HG03196 (cell line): Measurements from ENCODE around the gene RSRP1.
"Not testable (repeated sequence)": the region's sequence is repeated elsewhere in the genome, so short reads cannot be mapped to it uniquely, and the experiment has no call there.

ENCODE experiments used
- ATAC-seq: cut with Tn5 transposase; IDR thresholded peaks from one replicate; pipeline ENCODE4 v1.9.1; 2021; ENCODE audit not compliant: unreplicated experiment

RSRP1 gene, protein sequence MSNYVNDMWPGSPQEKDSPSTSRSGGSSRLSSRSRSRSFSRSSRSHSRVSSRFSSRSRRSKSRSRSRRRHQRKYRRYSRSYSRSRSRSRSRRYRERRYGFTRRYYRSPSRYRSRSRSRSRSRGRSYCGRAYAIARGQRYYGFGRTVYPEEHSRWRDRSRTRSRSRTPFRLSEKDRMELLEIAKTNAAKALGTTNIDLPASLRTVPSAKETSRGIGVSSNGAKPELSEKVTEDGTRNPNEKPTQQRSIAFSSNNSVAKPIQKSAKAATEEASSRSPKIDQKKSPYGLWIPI

DNA sequence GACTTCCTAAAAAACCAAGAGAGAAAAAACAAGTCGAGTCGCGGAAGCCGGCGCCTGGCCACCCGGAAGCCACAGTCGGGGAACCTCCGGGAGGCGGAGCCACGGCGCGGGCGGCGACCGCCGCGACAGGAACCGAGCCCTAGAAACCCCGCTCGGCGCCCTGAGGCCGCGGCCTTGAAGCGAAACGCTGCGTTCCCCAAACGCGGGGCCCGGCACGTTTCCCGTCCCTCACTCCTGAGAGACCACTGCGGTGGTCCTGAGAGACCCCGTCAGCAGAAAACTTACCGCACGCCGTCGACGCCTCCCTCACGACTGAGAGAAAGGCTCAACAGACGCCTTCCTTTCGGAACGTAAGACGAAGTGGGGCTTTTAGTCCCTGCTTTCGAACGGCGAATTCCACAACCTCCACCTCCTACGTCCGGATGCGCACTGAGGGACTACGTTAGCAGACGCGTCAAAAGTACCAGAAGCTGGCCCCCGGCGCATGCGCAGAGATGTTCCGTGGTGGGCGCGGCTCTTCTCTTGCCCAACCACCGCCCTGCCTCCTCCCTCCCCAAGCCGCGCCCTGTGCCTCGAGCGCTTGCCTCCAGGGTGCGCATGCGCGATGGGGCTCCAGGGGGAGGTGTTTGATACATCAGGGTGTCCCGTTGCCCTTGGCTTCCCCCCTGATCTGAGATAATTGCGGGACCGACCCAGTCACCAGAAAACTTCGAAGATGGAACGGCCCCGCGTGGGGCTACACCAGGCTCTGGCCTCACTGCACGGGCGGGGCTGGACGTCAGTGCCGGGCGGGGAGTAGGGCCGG, at the start of gene RSRP1:
Gene RSRP1, minus strand, starts transcription at position 431 of the 805 bp plus-strand sequence. CDS start 491 bp downstream, outside the sequence.
- ATAC-seq, result peak; percentile 85

DNA sequence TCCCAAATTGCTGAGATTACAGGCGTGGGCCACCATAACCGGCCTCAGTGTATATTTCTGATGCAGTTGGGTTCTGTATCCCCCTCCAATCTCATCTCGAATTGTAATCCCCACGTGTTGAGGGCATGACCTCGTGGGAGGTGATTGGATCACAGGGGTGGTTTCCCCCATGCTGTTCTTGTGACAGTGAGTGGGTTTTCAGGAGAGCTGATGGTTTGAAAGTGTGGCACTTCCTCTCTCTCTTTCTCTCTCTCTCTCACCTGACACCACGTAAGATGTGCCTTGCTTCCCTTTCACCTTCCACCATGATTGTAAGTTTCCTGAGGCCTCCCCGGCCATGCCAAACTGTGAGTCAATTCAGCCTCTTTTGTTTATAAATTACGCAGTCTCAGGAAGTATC, 49.2 kb upstream of the RSRP1 start:
- not testable (repeated sequence) for ATAC-seq

DNA sequence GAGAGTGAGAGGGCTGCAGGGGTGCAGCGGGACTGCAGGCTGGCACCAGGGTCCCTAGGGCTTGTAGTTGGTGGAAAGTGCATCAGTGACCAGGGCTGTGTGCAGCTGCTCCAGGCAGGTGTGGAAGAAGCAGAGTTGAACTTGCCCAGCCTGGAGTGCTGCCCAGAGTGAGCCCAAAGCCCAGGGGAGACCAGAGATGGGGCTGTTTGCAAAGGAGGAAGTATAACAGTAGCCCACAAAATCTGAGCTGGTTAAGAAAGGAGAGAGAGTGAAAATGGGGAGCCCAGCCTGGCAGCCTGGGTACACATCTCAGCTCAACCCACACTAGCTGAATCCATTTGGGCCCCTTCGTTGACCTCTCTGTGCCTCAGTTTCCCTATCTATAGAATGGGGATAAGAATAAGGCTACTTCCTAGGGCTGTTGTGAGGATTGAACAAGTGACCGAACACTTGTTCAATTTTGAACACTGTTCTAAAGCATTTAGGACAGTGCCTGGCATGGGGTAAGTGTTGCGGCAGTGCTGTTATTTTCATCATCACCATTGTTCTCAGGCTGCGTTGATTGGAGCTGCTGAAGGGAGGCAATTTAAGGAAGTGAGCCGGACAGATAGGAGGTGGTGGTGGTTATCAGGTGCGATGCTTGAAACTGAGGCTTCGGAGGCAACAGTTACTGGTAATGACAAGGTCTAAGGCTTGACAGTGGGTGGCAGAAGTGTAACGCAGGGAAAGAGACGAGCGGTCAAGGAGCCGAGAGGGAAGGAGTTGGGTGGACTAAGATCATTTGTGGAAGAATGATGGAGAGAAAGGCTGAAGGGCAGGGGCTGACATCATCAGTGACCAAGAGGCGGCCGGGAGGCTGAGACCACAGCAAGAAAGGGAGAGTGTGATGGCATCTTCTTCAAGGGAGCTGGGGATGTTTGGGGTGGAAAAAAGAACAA, 47.9 kb upstream of the RSRP1 start:
- not testable (repeated sequence) for ATAC-seq

DNA sequence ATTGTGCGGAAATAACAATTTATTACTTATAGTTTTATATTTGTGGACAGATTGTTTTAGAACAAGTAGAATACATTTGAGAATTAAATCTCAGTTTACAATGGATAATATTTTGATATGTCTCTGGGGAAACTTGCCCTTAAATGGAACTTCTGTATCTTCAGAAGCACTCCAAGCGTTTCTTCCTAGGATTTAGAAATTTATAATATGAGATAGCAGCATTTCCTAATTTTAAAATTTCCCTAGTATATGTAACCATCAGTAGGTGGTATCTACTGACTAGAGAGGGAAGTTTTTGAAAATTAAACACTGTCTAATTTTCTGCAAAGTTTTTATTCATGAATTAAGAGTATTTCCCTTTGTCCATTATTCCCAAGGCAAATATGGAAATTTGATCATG, 46.2 kb upstream of the RSRP1 start:
- ATAC-seq, result not testable (repeated sequence)

DNA sequence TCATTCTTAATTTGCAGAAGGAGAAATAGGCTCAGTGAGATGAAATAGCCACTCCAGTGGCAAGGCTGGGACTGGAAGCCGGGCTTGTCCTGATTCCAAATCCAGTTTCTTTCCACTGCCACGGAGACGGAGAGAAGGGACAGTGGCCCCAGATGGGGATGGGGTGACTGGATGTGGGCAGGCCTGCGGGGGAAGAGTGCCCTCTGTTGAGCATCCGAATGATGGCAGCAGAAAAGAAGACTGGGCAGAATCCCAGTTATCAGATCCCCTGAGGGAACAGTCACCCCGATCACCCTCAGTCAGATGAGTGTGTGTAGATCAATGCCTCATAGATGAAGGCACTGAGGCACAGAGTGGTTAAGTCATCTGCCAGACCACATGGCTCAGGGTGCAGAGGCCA, 42.8 kb upstream of the RSRP1 start:
- not testable (repeated sequence) for ATAC-seq

DNA sequence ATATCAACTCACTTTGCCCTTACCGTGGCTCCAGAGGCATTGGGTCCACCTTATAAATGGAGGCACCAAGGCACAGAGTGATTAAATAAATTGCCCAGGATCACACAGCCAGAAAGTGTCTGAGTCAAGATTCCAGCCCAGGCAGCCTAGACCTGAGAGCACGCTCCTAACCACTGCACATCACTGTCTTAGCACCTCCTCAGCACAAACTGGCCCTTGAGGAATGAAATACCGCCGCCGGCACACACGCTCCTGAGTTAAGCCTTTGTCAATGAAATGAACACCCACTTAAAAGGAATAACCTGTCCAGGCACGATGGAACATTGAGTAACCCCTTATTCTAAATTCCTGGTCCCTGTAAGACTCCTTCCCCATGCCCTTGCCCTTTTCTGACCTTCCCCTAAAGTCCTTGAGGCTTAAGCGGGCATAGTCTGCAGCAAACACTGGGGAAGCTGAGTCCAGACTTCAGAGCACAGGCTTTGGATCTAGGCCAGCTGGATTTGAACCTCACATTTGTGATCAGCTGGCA, 41.4 kb upstream of the RSRP1 start:
- ATAC-seq, result not testable (repeated sequence)

DNA sequence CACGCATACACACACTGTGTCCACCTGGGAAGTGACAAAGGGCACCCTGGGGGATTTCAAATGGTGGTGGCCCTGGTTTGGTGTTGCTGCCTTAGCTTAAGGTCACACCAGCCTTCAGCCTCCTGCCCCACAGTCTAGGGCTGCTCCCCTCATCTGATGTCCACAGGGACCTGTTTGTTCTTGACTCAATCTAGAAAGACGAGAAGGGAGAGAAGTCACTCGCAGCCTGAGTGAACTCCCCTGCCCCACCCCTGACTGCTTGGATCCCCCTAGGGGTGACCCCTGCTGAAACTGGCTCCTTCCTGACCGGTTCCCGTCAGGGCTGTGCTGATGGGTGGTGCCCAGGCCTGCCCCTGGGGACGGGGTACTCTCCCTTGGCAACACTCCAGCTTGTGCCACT, 39.9 kb upstream of the RSRP1 start:
- ATAC-seq, result not testable (repeated sequence)

DNA sequence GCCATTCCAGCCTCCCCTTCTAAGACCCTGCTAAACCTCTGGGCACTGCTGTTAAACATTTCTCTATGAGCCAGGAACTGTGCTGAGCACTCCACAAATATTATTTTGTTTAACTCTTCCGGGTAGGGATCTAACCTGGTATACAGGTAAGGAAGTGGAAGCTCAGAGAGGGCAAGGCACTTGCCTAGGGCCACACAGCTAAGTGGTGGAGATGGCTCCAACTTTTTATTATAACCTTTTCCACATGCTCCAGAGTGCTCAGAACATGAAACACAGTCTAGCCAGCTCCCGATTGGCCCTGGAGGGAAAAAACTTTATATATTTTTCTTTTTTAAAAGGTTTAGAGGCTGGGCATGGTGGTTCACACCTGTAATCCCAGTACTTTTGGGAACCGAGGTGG, 38.6 kb upstream of the RSRP1 start:
- not testable (repeated sequence) for ATAC-seq

DNA sequence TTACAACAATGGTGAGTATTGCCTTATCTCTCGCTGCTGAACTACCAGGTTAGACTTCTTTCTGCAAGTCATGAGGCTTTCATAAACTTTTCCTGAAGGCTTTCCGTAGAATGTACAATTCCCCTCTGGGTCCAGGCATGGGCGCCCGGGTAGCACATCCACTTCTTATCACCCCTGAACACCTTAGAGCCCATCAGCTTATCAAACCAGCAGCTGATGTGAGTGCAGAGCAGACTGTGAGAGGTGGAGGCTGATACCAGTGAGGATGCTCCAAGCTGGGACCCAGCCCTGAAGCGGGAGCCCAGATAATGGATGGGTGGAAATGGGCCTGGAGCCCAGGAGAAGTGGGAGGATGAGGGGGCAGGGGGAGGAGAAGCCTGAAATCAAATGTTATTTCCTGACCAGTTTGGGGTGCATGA, 32.4 kb upstream of the RSRP1 start:
- ATAC-seq, result not testable (repeated sequence)

DNA sequence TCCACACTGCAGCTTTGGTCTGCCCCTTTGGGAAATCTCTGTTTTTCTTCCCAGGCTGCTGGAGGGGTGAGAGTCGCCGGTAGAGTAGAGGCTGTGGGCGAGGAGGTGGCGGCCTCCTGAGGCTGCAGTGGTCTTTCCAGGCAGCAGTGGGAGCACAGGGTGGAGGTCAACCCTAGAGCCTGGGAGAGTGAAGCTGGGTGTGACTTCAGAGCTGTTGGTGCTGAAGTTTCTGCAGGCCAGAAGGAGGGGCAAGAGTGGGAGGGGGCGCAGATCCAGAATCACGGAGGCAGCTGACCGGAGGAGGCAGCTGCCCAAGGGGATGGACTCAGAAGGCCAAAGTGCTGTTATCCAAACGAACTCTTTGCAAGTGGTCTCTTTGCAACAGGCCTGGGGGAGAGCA, 31.5 kb upstream of the RSRP1 start:
- not testable (repeated sequence) for ATAC-seq

DNA sequence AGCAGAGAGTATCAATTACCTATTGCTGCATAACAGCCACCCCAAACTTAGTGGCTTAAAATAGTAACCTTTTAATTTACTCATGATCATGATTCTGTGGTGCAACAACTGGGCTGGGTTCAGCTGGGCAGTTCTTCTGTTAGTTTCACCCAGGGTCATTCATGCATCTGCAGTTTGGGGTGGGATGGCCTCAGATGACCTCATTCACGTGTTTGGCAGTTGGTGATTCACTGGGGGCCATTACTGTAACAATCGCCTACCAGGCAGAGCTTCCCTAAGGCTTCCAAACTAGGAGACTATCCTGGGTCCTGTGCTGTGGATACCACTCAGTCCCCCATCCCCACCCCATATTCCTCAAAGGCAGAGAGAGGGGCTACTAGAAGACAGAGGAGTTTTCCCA, 31.1 kb upstream of the RSRP1 start:
- not testable (repeated sequence) for ATAC-seq

DNA sequence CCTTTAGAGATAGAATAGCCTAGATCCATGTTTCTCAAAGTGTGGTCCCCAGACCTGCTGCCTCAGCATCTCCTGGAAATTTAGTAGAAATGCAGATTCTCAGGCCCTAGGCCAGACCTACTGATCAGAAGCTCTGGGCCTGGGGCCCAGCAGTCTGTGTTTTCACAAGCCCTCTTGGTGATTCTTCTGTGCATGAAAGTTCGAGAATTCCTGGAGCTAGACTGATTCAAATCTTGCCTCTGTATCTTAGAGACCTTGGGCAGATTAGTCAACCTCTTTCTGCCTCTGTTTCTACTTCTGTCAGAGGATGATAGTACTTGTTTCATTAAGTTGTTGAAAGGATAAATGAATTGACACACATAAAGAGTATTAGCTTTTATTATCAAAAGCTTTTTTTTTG, 30.0 kb upstream of the RSRP1 start:
- ATAC-seq, result not testable (repeated sequence)

DNA sequence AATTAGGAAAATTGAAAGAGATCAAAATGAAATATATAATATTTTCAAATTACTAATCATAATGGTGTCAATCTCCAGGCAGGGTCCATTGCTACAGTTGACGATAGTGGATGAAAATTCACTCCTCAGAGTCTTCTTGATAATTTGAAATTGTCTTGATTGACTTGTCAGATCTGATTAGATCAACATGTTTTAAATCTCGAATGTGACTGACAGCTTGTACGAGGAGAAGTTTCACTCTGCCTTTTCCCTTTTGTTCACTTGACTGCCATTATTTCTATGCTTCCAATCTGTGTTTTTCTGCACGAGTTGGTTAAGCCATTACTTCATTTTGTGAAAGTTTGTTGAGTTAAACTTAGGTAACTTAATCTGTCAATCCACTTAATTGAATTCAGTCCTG, 28.4 kb upstream of the RSRP1 start:
- not testable (repeated sequence) for ATAC-seq

DNA sequence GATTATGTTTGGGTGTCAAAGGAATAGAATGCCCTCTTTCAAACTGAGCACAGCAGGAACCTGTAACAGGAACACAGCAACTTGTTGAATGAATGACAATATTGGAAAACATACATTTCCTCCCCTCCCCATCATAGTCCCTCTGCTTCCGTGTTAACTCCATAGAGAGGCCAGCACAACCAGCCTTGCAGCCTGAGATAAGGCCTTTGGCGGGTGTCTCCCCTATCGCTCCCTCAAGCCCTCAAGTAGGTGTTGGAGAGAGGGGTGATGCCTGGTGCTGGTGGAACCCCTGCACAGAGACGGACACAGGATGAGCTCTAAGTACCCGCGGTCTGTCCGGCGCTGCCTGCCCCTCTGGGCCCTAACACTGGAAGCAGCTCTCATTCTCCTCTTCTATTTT, 25.0 kb upstream of the RSRP1 start, which contains the start of gene RHD:
Gene RHD, plus strand, starts transcription at position 272 of the 400 bp plus-strand sequence. Its CDS starts 39 bp downstream, at position 311.
- not testable (repeated sequence) for ATAC-seq

DNA sequence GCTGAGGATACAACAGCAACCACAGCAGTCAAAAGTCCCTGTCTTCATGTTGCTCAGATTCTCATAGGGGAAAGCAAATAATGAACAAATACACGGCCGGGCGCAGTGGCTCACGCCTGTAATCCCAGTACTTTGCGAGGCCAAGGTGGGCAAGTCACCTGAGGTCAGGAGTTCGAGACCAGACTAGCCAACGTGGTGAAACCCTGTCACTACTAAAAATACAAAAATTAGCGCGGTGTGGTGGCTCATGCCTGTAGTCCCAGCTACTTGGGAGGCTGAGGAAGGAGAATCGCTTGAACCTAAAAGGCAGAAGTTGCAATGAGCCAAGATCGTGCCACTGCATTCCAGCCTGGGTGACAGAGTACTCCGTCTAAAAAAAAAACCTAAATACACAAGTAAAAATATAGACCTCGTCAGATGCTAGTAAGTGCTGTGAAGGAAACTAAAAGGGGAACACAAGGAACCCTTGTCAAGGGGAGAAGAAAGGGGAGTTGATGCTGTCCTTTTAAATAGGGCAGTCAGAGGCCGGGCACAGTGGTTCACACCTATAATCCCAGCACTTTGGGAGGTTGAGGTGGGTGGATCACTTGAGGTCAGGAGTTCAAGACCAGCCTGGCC, 21.0 kb upstream of the RSRP1 start:
- not testable (repeated sequence) for ATAC-seq

DNA sequence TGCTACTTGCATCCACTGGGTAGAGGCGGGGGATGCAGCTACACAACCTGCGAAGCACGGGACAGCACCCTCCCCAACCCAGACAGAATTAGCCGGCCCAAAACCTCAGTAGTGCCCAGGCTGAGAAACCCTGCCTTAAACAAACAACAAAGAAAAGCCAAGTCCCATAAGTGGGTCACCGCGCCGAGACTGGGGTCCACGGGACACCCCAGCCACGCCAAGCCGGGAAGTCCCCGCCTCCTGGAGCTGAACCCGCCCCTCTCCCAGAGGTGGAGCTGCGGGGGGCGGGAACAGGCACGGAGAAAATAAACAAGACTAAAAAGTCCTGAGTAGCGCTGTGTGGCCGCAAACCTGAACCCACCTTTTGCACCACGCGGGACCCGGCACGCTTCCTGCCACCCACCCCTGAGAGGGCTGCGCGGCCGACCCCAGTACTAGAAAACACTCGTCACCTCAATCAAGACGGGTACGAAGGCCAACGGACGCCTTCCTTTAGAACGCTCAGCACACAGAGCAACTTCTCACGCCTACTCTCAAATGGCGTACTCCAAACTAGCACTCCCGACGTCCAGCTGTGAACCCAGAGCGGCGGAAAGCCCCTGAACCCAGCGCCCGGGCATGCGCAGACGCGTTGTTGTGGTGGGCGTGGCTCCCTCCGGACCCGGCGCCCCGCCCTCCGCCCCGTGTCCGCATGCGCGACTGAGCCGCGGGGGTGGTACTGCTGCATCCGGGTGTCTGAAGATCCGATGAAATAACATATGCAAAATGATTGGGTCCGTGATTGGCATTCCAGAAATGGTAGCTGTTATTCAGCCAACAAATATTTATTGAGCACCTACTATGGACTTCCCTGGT, 20.3 kb upstream of the RSRP1 start:
- ATAC-seq, result peak; percentile 55

DNA sequence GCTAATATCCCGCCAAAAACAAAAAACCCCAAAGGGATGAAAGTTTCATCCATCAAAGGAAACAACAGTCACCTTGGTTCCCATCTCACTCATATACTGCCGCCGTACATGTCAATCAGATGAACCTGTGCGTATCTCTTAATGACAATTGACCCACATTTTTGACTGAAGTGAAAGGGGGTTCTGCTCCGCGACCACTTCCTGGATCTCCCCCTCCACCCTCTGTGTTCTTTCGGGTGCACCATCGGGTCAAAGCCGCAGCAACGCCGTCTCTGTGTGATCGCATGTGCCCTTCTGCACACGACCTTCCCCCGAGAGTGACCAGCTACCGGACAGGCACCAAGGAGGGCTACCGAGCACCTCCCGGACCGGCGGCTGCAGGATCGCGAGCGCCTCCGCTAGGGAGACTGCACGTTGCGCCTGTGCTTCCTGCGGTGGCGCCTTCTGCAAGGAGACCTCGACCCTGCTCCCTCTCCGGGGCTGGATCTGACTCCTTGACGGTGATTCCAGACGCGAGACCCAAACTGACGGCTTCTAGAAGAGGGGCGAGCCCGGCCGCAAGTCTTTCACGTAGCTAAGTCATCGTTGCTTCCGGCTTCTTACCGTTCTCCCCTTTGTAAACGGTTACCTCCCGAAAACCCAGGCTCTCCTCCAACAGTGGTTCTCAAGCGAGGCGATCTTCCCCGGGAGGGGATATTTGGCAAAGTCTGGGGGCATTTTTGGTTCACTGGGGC, 19.5 kb upstream of the RSRP1 start:
- peak; percentile 38 for ATAC-seq

DNA sequence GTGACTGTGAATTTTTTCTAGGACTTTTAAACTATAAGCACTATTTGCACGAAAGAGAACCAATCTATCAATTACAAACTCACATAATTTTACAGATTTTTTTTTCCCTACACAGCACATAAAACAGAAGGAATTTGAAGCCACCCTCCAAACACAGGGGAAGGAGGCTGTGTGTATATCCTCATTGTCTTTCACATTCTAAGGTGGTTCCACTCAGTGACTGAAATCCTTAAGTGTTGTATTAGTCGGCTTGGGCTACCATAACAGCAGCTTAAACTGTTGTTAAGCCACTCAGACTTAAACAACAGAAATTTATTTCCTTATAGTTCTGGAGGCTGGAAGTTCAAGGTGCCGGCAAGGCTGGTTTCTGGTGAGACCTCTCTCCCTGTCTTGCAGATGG, 13.1 kb upstream of the RSRP1 start:
- not testable (repeated sequence) for ATAC-seq

DNA sequence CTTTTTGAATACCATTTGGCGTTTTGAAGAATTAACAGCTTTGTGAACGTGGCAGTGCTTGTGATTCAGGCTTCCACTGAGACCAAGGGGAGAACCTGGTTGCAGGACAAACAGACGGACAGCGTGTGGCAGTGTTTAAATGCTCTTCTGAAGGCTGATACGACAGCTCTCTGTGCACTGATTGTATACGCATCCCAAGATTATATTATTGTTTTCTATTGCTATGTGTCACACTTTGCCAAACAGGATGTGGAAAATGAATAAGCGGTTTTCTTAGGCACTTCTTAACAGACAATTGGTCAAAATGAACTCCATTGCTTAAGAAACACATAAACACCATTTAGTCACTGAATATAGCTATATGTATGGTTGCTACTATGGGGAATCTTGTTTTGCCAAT, 12.6 kb upstream of the RSRP1 start:
- not testable (repeated sequence) for ATAC-seq
